ENCODE results near the gene RERE.
"Not testable (repeated sequence)": the region's sequence is repeated elsewhere in the genome, so short reads cannot be mapped to it uniquely, and the experiment has no call there.

Gene RERE

GRCh38 chr1:8747879-8748825, 69.3 kb downstream of the RERE start:
- DNase-seq: no peak

GRCh38 chr1:8746554-8746953, 70.9 kb downstream of the RERE start:
- DNase-seq: no peak

DNA sequence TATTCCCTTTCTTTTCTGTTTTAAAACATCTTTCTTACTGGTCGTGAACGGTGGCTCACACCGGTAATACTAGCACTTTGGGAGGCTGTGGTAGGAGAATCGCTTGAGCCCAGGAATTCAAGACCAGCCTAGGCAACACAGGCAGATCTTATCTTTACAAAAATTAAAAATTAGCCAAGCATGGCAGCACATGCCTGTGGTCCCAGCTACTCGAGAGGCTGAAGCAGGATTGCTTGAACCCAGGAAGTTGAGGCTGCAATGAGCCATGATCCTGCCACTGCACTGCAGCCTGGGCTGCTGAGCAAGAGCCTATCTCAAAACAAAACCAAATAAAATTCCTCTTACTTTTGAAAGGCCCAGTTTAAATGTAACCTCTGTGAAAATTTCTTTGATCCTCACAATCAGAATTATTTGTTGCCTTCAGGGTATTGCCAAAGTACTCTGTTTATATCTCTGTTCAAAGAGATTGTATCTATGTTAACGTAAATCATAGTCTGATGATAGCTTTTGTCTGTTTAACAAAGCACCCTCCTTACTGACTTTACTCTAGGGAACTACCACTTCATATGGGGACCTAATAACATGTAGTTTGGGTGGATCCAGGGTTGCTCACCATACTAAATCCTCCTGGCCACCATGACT, 71.6 kb downstream of the RERE start:
- DNase-seq: no peak

DNA sequence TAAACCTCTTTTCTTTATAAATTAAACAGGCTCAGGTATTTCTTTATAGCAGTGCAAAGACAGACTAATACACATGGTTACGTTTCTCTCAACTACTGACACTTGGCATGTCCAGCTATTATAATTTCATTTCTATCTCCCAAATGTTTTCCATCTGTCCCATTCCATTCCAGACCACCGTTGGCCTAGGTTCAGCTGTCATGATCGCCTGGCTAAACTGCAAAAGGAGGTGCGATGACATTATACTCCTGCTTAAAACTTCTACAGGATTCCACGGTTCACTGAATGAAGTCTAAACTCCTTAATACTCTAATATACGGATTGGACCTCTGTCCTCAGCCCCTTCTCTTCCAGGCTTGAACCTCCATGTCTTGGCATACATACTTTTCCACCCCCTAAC, 72.1 kb downstream of the RERE start:
- DNase-seq: no peak

DNA sequence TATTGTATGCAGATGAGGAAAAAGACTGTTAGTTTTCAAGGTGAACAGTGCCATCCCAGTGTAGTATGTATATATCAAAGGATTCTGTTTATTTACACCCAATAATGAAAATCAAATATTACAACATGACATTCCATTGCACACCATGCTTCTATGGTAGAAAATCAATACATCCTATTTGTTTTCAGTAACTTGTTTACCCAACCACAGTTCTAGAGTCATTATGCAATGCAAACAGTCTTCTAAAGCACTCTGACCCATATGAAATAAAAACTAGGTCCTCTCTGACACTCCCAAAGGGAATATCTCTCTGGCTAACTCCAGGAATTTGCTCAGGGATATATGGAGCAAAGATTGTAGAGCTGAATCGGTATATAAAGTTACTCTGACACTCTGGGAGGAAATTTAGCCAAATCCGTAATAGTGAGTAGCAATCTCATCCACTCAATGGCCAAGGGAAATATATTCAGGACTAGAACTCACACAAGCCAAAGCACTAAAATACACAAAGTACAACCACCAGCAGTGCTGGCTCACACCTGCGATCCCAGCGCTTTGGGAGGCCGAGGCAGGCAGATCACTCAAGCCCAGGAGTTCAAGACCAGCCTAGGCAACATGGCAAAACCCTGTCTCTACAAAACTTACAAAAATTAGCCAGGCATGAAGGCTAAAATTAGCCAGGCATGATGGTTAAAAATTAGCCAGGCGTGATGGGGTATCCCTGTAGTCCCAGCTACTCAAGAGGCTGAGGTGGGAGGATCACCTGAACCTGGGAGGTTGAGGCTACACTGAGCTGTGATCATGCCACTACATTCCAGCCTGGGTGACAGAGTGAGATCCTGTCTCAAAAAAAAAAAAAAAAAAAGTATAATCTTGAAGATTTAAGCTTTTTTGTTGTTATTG, 75.2 kb downstream of the RERE start:
- DNase-seq: no peak

DNA sequence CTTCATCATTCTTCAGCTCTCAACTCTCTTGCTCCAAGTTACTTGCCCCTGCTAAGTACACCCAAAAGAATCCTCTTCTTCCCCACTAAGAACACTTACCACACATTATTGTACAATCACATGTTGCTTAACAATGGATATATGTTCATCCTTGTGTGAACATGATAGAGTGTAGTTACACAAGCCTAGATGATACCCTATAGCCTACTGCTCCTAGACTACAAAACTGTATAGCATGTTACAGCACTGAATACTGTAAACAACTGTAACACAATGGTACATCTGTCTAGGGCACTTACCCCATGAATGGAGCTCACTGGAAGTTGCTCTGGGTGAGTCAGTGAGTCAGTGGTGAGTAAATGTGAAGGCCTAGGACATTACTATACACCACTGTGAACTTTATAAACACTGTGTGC, 77.4 kb downstream of the RERE start:
- peak in 1 of 2 donors; percentile 21 for DNase-seq

DNA sequence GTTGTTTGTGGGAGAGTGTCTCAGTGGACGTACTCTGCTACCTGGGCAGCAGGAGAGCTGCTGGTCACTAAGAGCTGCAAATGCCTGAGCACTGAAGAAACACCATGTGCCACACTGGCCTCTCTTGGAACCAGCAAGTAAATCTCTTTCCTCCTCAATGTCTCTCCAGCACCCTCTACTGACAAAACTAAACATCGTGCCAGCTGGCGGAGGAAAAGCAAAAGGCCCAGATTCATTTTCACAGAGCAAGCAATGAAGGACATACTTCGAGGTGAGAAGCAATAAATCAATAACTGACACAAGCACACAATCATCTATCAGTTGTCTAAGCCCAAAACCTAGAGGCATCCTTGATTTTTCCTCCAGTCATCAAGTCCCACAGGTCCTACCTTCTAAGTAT, 78.1 kb downstream of the RERE start:
- DNase-seq: no peak

- DNase-seq: peak in 1 of 2 donors; percentile 4
Observed at GRCh38 chr1:8736927-8737326, 80.5 kb downstream of the RERE start.

DNA sequence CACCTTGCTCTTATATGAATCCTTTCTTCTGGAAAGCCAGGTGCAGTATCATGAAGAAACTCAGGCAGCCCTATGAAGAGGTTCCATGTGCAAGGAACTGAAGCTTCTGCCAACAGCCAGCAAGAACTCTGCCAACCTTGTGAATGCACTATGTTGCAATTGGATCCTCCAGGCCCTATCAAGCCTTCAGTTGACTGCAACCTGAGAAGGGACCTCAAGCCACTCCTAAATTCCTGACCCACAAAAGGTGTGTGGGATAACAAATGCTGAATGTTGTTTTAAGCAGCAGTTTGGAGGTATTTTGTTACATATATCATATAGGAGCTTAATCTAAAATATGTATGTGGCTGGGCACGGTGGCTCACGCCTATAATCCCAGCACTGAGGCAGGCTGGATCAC, 84.0 kb downstream of the RERE start:
- DNase-seq: no peak

DNA sequence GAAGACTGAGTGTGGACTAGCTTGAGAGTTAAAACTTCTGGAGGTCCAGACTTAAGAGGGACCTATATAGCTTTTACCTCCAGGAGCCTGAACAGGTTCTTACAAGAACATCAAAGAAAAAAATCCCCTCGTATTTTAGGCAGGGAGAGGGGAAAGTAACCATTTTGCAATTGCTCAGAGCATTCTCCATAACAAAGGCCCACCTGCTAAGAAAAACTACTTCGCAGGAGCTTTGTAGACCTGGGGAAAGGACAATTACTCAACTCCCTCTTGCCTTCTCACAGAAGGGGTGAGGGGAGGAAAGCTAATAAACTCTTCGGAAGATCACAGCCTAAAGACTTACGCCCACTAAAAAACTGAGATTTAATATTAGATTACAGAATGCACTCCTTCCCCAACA, 86.3 kb downstream of the RERE start:
- no peak for DNase-seq

- no peak for DNase-seq
Observed at GRCh38 chr1:8728464-8728863, 89.0 kb downstream of the RERE start.

DNA sequence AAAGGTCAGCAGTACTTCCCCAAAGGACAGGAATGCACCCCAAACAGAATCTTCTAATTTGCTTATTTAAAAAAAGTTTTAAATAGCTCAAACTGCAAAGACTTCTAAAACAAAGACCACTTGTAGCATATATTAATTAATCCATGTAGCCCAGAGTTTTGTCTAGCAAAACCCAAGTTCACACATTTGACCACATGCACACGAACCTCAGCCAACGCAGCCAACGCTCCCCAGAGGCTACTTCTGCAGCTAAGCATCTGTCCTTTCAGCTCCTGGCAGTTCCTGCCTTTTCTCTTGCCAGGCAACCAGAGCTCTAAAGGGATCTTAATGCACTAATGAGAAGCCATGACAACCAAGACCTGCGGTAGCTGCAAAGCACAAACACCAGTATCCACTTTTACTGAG, 89.6 kb downstream of the RERE start:
- no peak for DNase-seq

GRCh38 chr1:8727316-8727715, 90.1 kb downstream of the RERE start:
- not testable (repeated sequence) for DNase-seq

GRCh38 chr1:8726801-8727186, 90.6 kb downstream of the RERE start:
- DNase-seq: not testable (repeated sequence)

DNA sequence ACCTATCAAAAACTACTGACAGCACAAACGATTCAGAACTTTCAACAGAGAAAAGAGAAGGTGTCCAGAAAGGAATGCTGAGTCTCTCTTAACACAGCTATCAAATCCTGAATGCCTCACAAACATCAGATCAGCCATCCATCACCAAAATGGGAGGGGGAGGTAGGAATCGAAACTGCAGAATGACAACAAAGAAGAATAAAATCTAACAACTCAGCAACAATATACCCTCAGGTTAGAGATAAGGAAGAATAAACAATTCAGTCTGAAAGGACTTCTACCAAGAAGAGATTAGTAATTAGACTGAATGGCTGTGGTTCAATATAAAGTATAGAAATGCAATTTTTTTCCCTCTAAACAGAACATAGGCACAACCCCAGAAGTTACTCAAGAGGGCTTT, 94.4 kb downstream of the RERE start:
- DNase-seq: no peak

DNA sequence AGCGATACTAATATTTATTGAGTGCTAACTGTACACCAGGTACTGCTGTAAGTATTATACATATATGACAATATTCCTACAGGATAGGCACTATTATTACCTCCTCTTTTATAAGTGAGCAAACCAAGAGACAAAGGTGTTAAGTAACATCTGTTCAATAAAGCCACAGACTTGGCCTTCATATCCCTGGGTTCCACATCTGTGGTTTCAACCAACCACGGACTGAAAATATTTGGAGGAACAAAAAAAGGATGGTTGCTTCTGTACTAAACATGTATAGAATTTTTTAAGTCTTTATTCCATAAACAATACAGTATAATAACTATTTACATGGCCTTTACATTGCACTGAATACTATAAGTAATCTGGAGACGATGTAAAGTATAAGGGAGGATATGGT, 95.1 kb downstream of the RERE start:
- DNase-seq: no peak

GRCh38 chr1:8721679-8722324, 95.6 kb downstream of the RERE start:
- DNase-seq: no peak

- DNase-seq: no peak
Observed at GRCh38 chr1:8720347-8720746, 97.1 kb downstream of the RERE start.

DNA sequence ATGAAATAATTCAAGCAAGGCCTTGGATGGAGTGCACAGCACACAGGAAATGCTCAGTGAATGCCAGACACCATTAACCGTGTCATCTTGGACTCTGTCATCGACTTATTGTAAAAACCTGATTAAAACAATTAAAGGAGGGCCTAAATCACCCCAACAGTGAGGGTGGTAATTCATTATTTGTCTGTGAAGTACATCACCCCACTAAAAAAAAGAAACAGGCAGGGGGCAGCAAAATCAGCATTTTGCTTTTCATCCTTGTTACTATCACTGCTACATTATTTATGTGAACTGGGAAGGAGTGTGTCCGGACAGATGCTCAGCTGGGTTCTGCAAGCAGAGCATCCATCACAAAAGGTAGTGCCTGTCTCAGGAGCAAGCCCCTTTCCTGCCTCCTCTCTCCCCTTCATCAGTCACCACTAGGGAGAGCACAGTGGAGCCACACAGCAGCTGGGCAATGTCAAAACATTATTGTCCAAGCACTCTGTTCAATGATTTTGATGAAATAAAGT, 98.5 kb downstream of the RERE start:
- DNase-seq: no peak

GRCh38 chr1:8717148-8717547, 100.3 kb downstream of the RERE start:
- no peak for DNase-seq

- no peak for DNase-seq
Observed at GRCh38 chr1:8716238-8716637, 101.2 kb downstream of the RERE start.

- DNase-seq: no peak
Observed at GRCh38 chr1:8714173-8714572, 103.3 kb downstream of the RERE start.

All from inflammatory macrophage (primary cell).